Hepatocyte (in vitro differentiated cells): ENCODE data around the gene CXCR5. TPM values are rescaled to one million over a fixed set of nuclear protein-coding genes. Genes with fewer than 3 reads are reported as not detected.

Experiments used
- DNase-seq: peaks from one replicate; pipeline ENCODE4 v3.0.0-alpha.2; 2016; ENCODE audit warnings: low spot score
- H2AFZ ChIP-seq: fragments of 200-600 bp; sonication (generic); 2 replicates; pipeline ENCODE4 v1.6.0; 2016; ENCODE audit warnings: antibody characterized with exemption, mild to moderate bottlenecking
- H3K27ac ChIP-seq: fragments of 200-600 bp; sonication (generic); 2 replicates; pipeline ENCODE4 v1.5.1; 2016; ENCODE audit warnings: mild to moderate bottlenecking
- H3K27me3 ChIP-seq: fragments of 200-600 bp; sonication (generic); 2 replicates; pipeline ENCODE4 v1.6.1; 2016
- H3K36me3 ChIP-seq: fragments of 200-600 bp; sonication (generic); replicated peaks from 2 replicates; pipeline ENCODE4 v1.5.1; 2016; ENCODE audit warnings: low read depth; ENCODE audit not compliant: insufficient read depth
- H3K4me1 ChIP-seq: fragments of 200-600 bp; sonication (generic); 2 replicates; pipeline ENCODE4 v1.5.1; 2016; ENCODE audit warnings: mild to moderate bottlenecking, moderate library complexity; ENCODE audit not compliant: insufficient read depth
- H3K4me2 ChIP-seq: fragments of 200-600 bp; sonication (generic); 2 replicates; pipeline ENCODE4 v1.6.0; 2016
- H3K4me3 ChIP-seq: fragments of 200-600 bp; sonication (generic); 2 replicates; pipeline ENCODE4 v1.5.1; 2016; ENCODE audit warnings: mild to moderate bottlenecking
- H3K79me2 ChIP-seq: fragments of 200-600 bp; sonication (generic); 2 replicates; pipeline ENCODE4 v1.6.0; 2017; ENCODE audit warnings: mild to moderate bottlenecking
- H3K9me2 ChIP-seq: fragments of 200-600 bp; sonication (generic); replicated peaks from 2 replicates; pipeline ENCODE4 v1.6.0; 2017; ENCODE audit warnings: mild to moderate bottlenecking; ENCODE audit not compliant: insufficient read depth
- H3K9me3 ChIP-seq: fragments of 200-600 bp; sonication (generic); 2 replicates; pipeline ENCODE4 v1.5.1; 2016; ENCODE audit warnings: low read depth, mild to moderate bottlenecking
- H4K20me1 ChIP-seq: fragments of 200-600 bp; sonication (generic); 2 replicates; pipeline ENCODE4 v1.6.0; 2016; ENCODE audit warnings: mild to moderate bottlenecking; ENCODE audit not compliant: insufficient read depth, poor library complexity, severe bottlenecking
- CTCF ChIP-seq: fragments of 200-600 bp; sonication (generic); IDR thresholded peaks from 2 replicates; pipeline ENCODE4 v1.5.1; 2016; ENCODE audit warnings: antibody characterized with exemption, mild to moderate bottlenecking; ENCODE audit not compliant: poor library complexity
- EZH2 ChIP-seq: fragments of 200-600 bp; sonication (generic); IDR thresholded peaks from 2 replicates; pipeline ENCODE4 v1.6.1; 2016; ENCODE audit warnings: antibody characterized with exemption, mild to moderate bottlenecking, borderline replicate concordance
- EZH2phosphoT487 ChIP-seq: fragments of 200-600 bp; sonication (generic); IDR thresholded peaks from one replicate; pipeline ENCODE4 v1.6.1; 2018; ENCODE audit warnings: antibody characterized with exemption, mild to moderate bottlenecking, low read depth, moderate library complexity; ENCODE audit not compliant: unreplicated experiment, severe bottlenecking
- WGBS: methylation state at CpG from one replicate; pipeline ENCODE4 v1.1.6; 2016; ENCODE audit warnings: low lambda C conversion rate; ENCODE audit errors: missing lambda C conversion rate; 5-methylcytosine and 5-hydroxymethylcytosine counted together
- polyA plus RNA-seq: library from polyadenylated mRNA; unstranded; fragments of >200 nt; fragmentation: Nextera tagmentation; extraction: Ambion mirVana; gene quantifications from 2 replicates; pipeline ENCODE4 v1.2.1, GENCODE V29; 2016
- total RNA-seq: library from RNA; depleted of rRNA; stranded (reverse); fragments of >200 nt; gene quantifications from 2 replicates; pipeline ENCODE4 v1.2.3, GENCODE V29; 2014

CXCR5 gene
- total and polyA plus RNA-seq, 2 experiments from 2014 or later: 0.11 TPM; not detected in 1

GRCh38 chr11:118938491-118939403 is 55.1 kb downstream of the CXCR5 start:
- H3K27ac ChIP-seq: no peak overlapping the region
- H3K4me3 ChIP-seq: no peak overlapping the region
- no peak for TF ChIP-seq EZH2phosphoT487
- no peak for TF ChIP-seq EZH2
- TF ChIP-seq CTCF: no peak
- no peaks in the 10 kb centered on the region for H4K20me1 ChIP-seq
- H3K36me3 ChIP-seq: no peaks in the 10 kb centered on the region
- no peak overlapping the region for H2AFZ ChIP-seq
- no peak overlapping the region for H3K4me2 ChIP-seq
- peaks cover 9% of the 10 kb centered on the region for H3K4me1 ChIP-seq
- H3K27me3 ChIP-seq: no peaks in the 10 kb centered on the region
- WGBS: 84% methylated on average over 11 of the region's 11 CpGs
- no peaks in the 10 kb centered on the region for H3K79me2 ChIP-seq
- H3K9me2 ChIP-seq: no peaks in the 10 kb centered on the region
- peak; percentile 75 for DNase-seq
- H3K9me3 ChIP-seq: no peaks in the 10 kb centered on the region

GRCh38 chr11:118939404-118939915 is 55.8 kb downstream of the CXCR5 start:
- H3K4me2 ChIP-seq: no peak overlapping the region
- H4K20me1 ChIP-seq: no peaks in the 10 kb centered on the region
- H3K27ac ChIP-seq: no peak overlapping the region
- peaks cover 7% of the 10 kb centered on the region for H3K4me1 ChIP-seq
- no peaks in the 10 kb centered on the region for H3K79me2 ChIP-seq
- no peak overlapping the region for H2AFZ ChIP-seq
- WGBS: 69% methylated on average over 8 of the region's 8 CpGs
- H3K27me3 ChIP-seq: no peaks in the 10 kb centered on the region
- H3K4me3 ChIP-seq: no peak overlapping the region
- H3K36me3 ChIP-seq: no peaks in the 10 kb centered on the region
- no peaks in the 10 kb centered on the region for H3K9me2 ChIP-seq
- no peaks in the 10 kb centered on the region for H3K9me3 ChIP-seq
- no peak for DNase-seq
- no peak for TF ChIP-seq EZH2phosphoT487
- TF ChIP-seq EZH2: no peak
- TF ChIP-seq CTCF: no peak

GRCh38 chr11:118939953-118940598 is 56.4 kb downstream of the CXCR5 start:
- Histone ChIP-seq H3K4me2 (no peak overlapping the region), H3K4me3 (no peak overlapping the region), H3K9me3 (no peaks in the 10 kb centered on the region), H3K36me3 (no peaks in the 10 kb centered on the region), H3K27me3 (no peaks in the 10 kb centered on the region), H3K4me1 (peaks cover 7% of the 10 kb centered on the region), H3K79me2 (no peaks in the 10 kb centered on the region), H3K9me2 (no peaks in the 10 kb centered on the region), H3K27ac (no peak overlapping the region), H2AFZ (no peak overlapping the region), H4K20me1 (no peaks in the 10 kb centered on the region)
- 58% methylated on average over 9 of the region's 13 CpGs for WGBS
- DNase-seq: peak; percentile 53
- TF ChIP-seq EZH2 (no peak), CTCF (no peak), EZH2phosphoT487 (no peak)
